K562 (cell line): ENCODE measurements around the gene SHB. TPM values are rescaled to one million over a fixed set of nuclear protein-coding genes. Genes with fewer than 3 reads are reported as not detected.

ENCODE experiments used
- CHAMP1 ChIP-seq: fragments of 450-650 bp; IDR thresholded peaks from 2 replicates; pipeline ENCODE4 v1.6.1; 2016; ENCODE audit warnings: mild to moderate bottlenecking
- FOXK1 ChIP-seq: sonication (generic); formaldehyde crosslinking; IDR thresholded peaks from 2 replicates; pipeline ENCODE4 v1.8.0; 2022; ENCODE audit warnings: missing genetic modification reagents, mild to moderate bottlenecking, borderline replicate concordance
- IRF1 ChIP-seq: sonication (generic); formaldehyde crosslinking; IDR thresholded peaks from 2 replicates; pipeline ENCODE4 v1.8.0; 2022; ENCODE audit warnings: missing genetic modification reagents, mild to moderate bottlenecking, borderline replicate concordance
- L3MBTL2 ChIP-seq: fragments of 450-650 bp; IDR thresholded peaks from 2 replicates; pipeline ENCODE4 v1.6.1; 2016; ENCODE audit warnings: mild to moderate bottlenecking, moderate library complexity
- MITF ChIP-seq: IDR thresholded peaks from 2 replicates; pipeline ENCODE4 v1.6.1; 2014; ENCODE audit warnings: antibody characterized with exemption
- MTA2 ChIP-seq: fragments of 450-650 bp; IDR thresholded peaks from 2 replicates; pipeline ENCODE4 v1.6.1; 2016; ENCODE audit warnings: low read depth
- RBM34 ChIP-seq: fragments of 200-400 bp; formaldehyde crosslinking; IDR thresholded peaks from 2 replicates; pipeline ENCODE4 v1.6.1; 2018; ENCODE audit warnings: low read length, borderline replicate concordance; ENCODE audit not compliant: insufficient read depth
- REST ChIP-seq, 2 experiments: fragments of 450-650 bp; formaldehyde crosslinking in 1 of 2; IDR thresholded peaks; 2 replicates each; pipeline versions ENCODE4 v1.4.0 to v1.6.1; 2014 to 2020; ENCODE audit warnings: mild to moderate bottlenecking in 2 of 2, borderline replicate concordance in 1 of 2, low read depth in 1 of 2
- TAF15 ChIP-seq: fragments of 200-400 bp; formaldehyde crosslinking; IDR thresholded peaks from 2 replicates; pipeline ENCODE4 v1.6.1; 2017; ENCODE audit warnings: mild to moderate bottlenecking, low read depth, low read length, moderate library complexity
- TAF7 ChIP-seq: fragments of 450-650 bp; IDR thresholded peaks from 2 replicates; pipeline ENCODE4 v1.6.1; 2016; ENCODE audit warnings: missing genetic modification characterization, missing compliant biosample characterization
- ZNF274 ChIP-seq: IDR thresholded peaks from 2 replicates; pipeline ENCODE4 v1.6.1; 2011; ENCODE audit warnings: low read depth, mild to moderate bottlenecking, low read length, moderate library complexity, borderline replicate concordance
- ZNF282 ChIP-seq: sonication (generic); formaldehyde crosslinking; IDR thresholded peaks from 2 replicates; pipeline ENCODE4 v1.8.1; 2023; ENCODE audit warnings: missing genetic modification reagents
- ZNF431 ChIP-seq: sonication (generic); formaldehyde crosslinking; IDR thresholded peaks from 2 replicates; pipeline ENCODE4 v1.8.0; 2022; ENCODE audit warnings: mild to moderate bottlenecking, missing genetic modification reagents
- ZNF644 ChIP-seq: fragments of 200-800 bp; sonication (Bioruptor generic); IDR thresholded peaks from 2 replicates; pipeline ENCODE4 v1.6.1; 2016; ENCODE audit warnings: low read depth, missing genetic modification characterization, missing compliant biosample characterization
- polyA plus RNA-seq, 8 experiments: library from polyadenylated mRNA; depleted of rRNA in 4 of 8; stranded (reverse) in 5 of 8; unstranded in 3 of 8; fragments of >200 nt; fragmentation: Nextera tagmentation in 2 of 8; fragmentation: Illumina TruSeq in 1 of 8; extraction: Ambion mirVana in 2 of 8; extraction: Trizol in 1 of 8; gene quantifications; 2 replicates each; pipeline versions ENCODE4 v1.2.1 to v1.2.3, GENCODE V29; 2011 to 2014; ENCODE audit warnings: inconsistent platforms in 1 of 8, missing spikeins in 1 of 8
- total RNA-seq, 7 experiments: library from RNA; depleted of rRNA in 6 of 7; stranded (reverse); fragments of >200 nt in 6 of 7; fragmentation: Illumina TruSeq in 2 of 7; extraction: Trizol in 2 of 7; gene quantifications; 2 replicates each; pipeline versions ENCODE4 v1.2.1 to v1.2.3, GENCODE V29; 2011 to 2021; ENCODE audit warnings: low replicate concordance in 1 of 7

SHB gene
- total and polyA plus RNA-seq, 9 of the 15 experiments (the other 6 are each of a cell fraction or from before 2014, with no cell fraction given) = 0.78 to 16.0 (median 5.3) TPM

GRCh38 chr9:38038307-38039089 lies 30.5 kb downstream of the SHB start (continued):
- TF ChIP-seq REST (IDR thresholded peaks at IDR 0.05; ENCODE audit: borderline replicate concordance) (no peak), REST (CRISPR knock-in tag; IDR thresholded peaks at IDR 0.05; ENCODE audit: low read depth) (no peak), ZNF282 (CRISPR knock-in tag) (no peak), FOXK1 (CRISPR knock-in tag) (no peak), IRF1 (no peak), MTA2 (no peak), TAF15 (no peak), TAF7 (tag) (no peak), ZNF274 (no peak), L3MBTL2 (0 out of 2 replicates have a peak, but pooled peaks have one; percentile 35), RBM34 (no peak), CHAMP1 (no peak), ZNF431 (CRISPR knock-in tag) (no peak), ZNF644 (tag) (no peak), MITF (no peak)
